HL-60 (cell line): ENCODE data around the gene CACNA1C.

Source experiments
- DNase-seq, 2 experiments: peaks; one replicate each; pipeline ENCODE4 v3.0.0-alpha.2; 2010 to 2020; ENCODE audit warnings: low read depth in 1 of 2, low spot score in 1 of 2
- H3K27ac ChIP-seq: fragments of 250-450 bp; sonication (Bioruptor Pico); replicated peaks from 2 replicates; pipeline ENCODE4 v1.5.1; 2020; ENCODE audit warnings: mild to moderate bottlenecking, moderate library complexity
- H3K27me3 ChIP-seq: fragments of 250-450 bp; sonication (Bioruptor Pico); 2 replicates; pipeline ENCODE4 v1.5.1; 2021; ENCODE audit warnings: mild to moderate bottlenecking, moderate library complexity; ENCODE audit not compliant: insufficient read depth, poor library complexity, severe bottlenecking
- H3K4me3 ChIP-seq: replicated peaks from 2 replicates; pipeline ENCODE4 v1.5.1; 2011; ENCODE audit warnings: mild to moderate bottlenecking, control low read depth, low read length; ENCODE audit not compliant: insufficient read depth
- CTCF ChIP-seq: IDR thresholded peaks from one replicate; pipeline ENCODE4 v1.5.1; 2011; ENCODE audit warnings: low read length, control low read depth, inconsistent platforms; ENCODE audit not compliant: insufficient read depth
- GABPA ChIP-seq: IDR thresholded peaks from 2 replicates; pipeline ENCODE4 v1.6.1; 2012; ENCODE audit warnings: low read depth
- POLR2AphosphoS5 ChIP-seq: IDR thresholded peaks from 2 replicates; pipeline ENCODE4 v1.6.1; 2012; ENCODE audit warnings: low read depth
- REST ChIP-seq: IDR thresholded peaks from 2 replicates; pipeline ENCODE4 v1.6.1; 2012; ENCODE audit warnings: low read depth; ENCODE audit not compliant: insufficient replicate concordance
- SPI1 ChIP-seq: IDR thresholded peaks from 2 replicates; pipeline ENCODE4 v1.6.1; 2012; ENCODE audit warnings: low read depth, mild to moderate bottlenecking, borderline replicate concordance

CACNA1C gene

GRCh38 chr12:2494486-2495192, 441.9 kb downstream of the CACNA1C start:
- H3K27me3 ChIP-seq, result no peaks in the 10 kb centered on the region
- no peak for DNase-seq
- TF ChIP-seq REST, result no peak
- TF ChIP-seq GABPA, result no peak
- no peak for TF ChIP-seq POLR2AphosphoS5
- no peak for TF ChIP-seq CTCF
- TF ChIP-seq SPI1, result no peak
- no peak overlapping the region for H3K4me3 ChIP-seq
- no peak overlapping the region for H3K27ac ChIP-seq

- H3K27ac ChIP-seq, result no peak overlapping the region
- DNase-seq, result no peak
- TF ChIP-seq POLR2AphosphoS5 (no peak), CTCF (no peak), GABPA (no peak), SPI1 (no peak), REST (no peak)
- no peaks in the 10 kb centered on the region for H3K27me3 ChIP-seq
- H3K4me3 ChIP-seq, result no peak overlapping the region
Measured at GRCh38 chr12:2495417-2496112, 442.8 kb downstream of the CACNA1C start.

- no peak for DNase-seq
- TF ChIP-seq SPI1 (no peak), CTCF (no peak), POLR2AphosphoS5 (no peak), REST (no peak), GABPA (no peak)
- H3K4me3 ChIP-seq, result no peak overlapping the region
- H3K27me3 ChIP-seq, result no peaks in the 10 kb centered on the region
- no peak overlapping the region for H3K27ac ChIP-seq
Measured at GRCh38 chr12:2498964-2499500, 446.2 kb downstream of the CACNA1C start.
